GM18519 (cell line): Measurements from ENCODE around the gene WDSUB1.

Source experiments
- ATAC-seq: cut with Tn5 transposase; IDR thresholded peaks from one replicate; pipeline ENCODE4 v1.9.1; 2021; ENCODE audit warnings: mild to moderate bottlenecking, moderate library complexity; ENCODE audit not compliant: unreplicated experiment, low FRiP score

WDSUB1 gene

GRCh38 chr2:159267921-159268320 lies 18.6 kb downstream of the WDSUB1 start:
- ATAC-seq, result no peak

GRCh38 chr2:159266554-159266953 lies 19.9 kb downstream of the WDSUB1 start:
- ATAC-seq, result peak; percentile 49

DNA sequence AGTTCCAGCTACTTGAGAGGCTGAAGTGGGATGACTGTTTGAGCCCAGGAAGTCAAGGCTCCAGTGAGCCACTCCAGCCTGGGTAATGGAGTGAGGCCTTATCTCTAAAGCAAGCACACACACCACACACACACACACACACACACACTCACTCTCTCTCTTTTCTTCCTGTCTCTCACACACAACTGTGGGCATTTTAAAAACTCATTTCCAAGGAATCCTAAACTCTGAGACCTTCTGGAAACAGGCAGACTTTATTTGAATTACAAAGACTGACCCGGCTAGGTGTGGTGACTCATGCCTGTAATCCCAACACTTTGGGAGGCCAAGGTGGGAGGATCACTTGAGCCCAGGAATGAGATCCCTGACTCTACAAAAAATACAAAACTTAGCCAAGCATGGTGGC lies 21.3 kb downstream of the WDSUB1 start:
- ATAC-seq, result no peak

DNA sequence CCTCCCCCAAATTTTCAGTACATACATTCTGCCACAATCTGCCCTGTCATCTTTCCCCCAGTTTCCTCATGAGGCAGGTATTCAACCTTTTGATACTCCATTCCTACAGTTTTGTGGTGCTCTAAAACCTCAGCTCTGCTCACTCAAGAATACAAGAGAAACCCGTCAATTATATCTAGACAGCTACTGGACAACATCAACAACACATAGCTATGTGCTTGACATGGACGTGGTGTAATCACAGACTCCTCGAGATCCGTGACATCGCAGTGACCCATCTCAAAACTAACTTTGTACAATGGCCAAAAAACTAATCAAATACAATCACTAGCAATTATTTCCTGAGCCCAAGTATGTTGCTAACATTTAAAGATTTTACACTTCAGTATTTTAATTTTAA lies 23.6 kb downstream of the WDSUB1 start:
- no peak for ATAC-seq

DNA sequence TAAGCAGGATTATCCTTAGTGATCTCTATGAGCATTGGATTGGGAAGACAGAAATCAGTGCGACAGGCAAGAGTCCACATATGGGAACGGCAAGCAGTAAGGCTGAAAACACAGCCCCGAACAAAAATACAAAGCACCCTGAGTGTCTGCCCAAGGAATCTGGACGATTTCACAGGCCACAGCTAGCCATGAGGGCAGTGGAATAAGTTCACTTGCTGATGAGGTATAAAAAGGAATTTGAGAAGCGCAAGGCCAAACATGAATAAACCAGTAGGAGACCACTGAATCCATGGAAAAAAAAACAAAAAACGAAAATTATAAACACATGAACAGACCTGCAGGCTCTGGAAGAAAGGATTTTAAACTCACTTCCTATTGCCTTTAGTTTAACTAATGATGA lies 24.3 kb downstream of the WDSUB1 start:
- no peak for ATAC-seq

DNA sequence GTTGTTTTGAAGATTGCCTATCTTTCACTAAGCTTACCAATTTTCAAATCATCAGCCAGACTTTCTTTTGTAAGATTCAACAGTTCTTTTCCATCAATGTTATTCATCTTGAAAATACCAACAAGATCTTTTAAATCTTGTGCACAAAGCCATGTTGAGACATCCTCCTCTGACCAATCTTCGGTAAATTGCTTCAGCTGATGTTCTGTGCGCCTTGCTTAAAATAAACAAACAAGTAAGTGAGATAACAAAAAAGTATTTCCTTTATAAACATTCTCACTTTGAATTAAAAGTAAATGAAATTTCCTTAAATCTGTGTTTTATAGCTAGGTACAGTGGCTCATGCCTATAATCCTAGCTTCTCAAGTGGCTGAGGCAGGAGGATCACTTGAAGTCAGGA lies 30.3 kb downstream of the WDSUB1 start:
- no peak for ATAC-seq

DNA sequence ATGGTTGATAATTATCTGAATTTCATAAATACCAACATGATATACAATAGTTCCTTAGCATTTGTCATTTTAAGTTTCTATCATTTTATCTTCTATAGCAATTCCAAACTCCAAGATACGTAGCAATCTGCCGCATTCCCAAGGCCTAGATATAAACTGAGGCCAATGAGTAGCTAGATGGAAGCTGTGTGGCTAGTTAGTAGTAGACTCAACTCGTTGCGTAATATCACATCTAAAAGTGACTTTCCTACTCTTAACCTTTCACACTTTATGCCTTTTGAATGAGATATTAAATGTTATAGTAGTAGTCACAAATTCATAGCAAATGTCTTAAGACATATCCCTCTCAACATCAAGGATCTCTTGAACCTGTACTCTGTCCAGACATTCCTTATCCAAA lies 33.6 kb downstream of the WDSUB1 start:
- no peak for ATAC-seq

GRCh38 chr2:159251296-159252173 lies 35.0 kb downstream of the WDSUB1 start:
- ATAC-seq, result no peak

DNA sequence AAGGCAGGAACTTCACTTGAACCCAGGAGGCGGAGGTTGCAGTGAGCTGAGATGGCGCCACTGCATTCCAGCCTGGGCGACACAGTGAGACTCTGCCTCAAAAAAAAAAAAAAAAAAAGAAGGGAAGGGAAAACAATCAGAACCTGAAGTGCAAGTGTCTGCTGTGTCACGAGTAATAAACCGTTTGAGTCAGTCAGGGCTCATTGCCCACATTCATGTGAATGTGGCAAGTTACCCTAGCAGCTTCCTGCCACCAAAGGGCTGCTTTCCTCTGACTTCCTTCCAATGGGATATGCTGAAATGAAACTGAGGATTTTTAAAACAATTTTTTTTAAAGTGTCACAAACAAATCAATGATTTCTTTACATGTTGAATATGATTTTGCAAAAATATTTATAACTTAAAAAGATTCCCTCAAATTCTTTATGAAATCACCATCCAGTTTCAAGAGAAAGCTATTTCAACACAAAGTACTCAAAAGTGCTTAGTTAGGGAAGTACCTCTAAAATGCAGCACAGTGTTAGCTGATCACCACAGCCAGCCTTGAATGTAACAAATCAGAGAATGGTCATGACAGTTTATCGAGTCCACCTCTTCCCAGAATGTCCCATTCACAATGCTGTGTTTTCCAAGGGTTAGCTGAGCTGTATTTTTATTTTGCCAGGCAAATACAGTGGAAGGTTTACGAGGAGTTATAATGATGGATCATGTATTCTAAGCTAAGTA lies 36.4 kb downstream of the WDSUB1 start:
- ATAC-seq, result no peak

- ATAC-seq, result no peak
Observed at GRCh38 chr2:159246325-159246988, 40.0 kb downstream of the WDSUB1 start.

DNA sequence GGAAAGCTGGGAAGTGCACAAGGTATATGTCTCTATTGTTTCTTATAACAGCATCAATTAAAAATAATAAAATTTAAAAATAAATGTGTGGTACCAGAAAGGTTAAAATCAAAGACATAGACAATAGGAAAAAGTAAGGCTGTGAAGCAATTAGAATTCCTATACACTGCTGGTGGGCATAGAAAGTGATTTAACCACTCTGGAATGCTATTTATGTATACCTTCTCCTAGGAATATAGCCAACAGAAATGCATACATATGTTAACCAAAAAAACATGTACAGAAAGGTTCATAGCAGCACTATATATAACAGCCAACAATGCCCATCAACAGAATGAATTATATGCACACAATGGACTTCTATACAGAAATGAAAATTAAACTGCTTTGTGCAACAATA lies 43.0 kb downstream of the WDSUB1 start:
- ATAC-seq, result no peak

DNA sequence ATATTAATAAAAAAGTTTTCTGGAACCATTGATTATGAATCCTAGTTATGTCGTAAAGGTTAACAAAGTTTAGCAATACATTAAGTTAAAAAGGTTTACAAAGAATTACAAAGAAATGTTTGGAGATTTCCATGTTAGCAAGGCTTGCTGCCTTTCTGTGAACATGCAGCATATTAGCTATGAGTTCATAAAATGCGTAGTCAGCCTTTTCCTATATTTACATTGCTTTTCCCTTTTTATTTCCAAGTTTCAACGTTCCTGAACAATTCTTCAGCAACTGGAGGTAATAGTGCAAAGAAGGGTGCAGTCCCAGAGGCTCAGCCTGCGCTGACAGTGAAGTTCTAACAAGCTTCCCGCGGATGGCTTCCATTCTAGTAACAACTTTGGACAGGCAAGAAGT lies 51.6 kb downstream of the WDSUB1 start:
- ATAC-seq, result no peak

- no peak for ATAC-seq
Observed at GRCh38 chr2:159232456-159233170, 53.9 kb downstream of the WDSUB1 start.

DNA sequence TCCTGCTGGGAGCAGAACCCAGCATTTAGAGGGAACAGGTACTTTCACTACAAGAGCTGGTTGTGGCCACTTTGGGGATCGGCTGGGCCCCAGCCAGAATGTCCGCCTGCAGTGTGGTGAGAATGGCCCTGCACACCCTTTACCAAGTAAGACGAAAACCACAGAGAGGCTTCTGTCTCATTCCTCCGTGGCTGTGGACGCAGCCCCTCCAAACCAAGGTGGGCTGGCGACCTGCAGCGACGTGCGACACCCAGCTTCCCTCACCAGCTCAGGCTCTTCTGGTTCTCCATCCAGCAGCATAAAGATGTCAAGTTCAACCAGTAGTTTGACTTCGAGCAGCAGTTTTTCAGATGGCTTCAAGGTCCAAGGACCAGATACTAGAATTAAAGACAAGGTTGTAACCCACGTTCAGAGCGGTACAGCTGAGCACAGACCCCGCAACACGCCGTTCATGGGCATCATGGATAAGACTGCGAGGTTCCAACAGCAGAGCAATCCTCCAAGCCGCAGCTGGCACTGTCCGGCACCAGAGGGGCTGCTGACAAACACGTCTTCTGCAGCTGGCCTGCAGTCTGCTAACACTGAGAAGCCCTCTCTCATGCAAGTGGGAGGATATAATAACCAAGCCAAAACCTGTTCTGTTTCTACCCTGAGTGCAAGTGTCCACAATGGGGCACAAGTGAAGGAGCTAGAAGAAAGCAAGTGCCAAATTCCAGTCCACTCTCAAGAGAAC lies 56.2 kb downstream of the WDSUB1 start:
- no peak for ATAC-seq

GRCh38 chr2:159229476-159230144 lies 56.9 kb downstream of the WDSUB1 start:
- ATAC-seq, result no peak

DNA sequence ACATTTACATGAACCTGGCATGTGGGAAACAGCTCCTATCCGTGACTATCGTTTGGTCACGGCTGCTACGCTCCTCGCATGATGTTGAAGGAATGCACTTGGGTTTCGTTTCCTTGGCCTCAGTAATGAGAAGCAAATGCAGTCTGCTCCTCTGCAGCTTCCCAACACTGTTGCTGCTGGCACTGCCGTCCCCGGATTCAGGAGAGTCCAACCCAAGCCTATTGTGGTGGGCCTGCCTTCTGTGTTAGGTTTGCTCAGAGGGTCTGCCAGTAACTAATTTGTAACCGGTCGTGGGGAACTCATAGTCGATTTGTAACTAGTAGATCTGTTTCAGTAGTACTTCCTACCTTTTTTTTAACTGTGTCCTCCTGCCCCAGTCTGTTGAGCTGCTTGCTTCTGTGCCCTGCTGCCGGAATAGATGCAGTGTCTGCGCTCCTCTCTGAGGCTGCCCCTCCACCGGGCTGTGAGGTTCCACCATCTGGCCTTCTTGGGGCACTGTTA lies 58.4 kb downstream of the WDSUB1 start:
- no peak for ATAC-seq

DNA sequence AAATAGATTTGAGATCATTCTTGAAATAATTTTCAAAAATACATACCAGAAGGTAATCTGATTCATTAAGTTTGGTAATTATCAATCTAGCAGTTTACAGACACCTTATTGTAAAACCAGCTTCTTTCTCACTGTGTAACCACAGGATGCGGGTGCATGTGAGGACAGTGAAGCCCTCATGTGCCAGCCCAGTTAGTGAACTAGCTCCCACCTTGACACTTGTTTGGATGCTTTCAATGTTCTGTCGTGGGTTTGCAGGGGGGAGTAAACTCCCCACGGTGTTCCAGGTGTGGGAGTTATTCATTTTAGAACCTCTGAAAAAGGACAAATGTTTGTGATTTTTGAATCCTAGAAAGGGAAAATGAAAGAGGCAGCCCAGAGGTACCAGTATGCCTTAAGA lies 59.0 kb downstream of the WDSUB1 start:
- ATAC-seq, result no peak

- no peak for ATAC-seq
Observed at GRCh38 chr2:159226608-159227385, 59.7 kb downstream of the WDSUB1 start.

DNA sequence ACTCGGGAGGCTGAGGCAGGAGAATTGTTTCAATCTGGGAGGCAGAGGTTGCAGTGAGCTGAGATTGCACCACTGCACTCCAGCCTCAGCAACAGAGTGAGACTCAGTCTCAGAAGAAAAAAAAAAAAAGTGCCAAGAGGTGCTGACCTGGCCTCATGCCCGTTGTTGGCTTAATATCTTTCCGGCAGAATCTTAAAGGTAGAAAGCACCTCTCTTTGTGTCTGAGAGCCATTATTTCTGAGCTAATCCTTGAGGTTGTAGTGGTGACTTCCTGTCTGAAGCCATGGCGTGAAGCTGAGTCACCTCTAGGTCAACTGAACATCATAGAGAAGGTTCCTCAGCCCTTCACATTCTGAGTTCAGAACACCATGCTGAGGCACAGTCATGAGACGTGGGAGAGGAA lies 60.4 kb downstream of the WDSUB1 start:
- ATAC-seq, result no peak
